Activated T-cell treated with anti-CD3 and anti-CD28 coated beads for 24 hours (primary cell): ENCODE measurements around the gene OR2A1.
"Not testable (repeated sequence)": the region's sequence is repeated elsewhere in the genome, so short reads cannot be mapped to it uniquely, and the experiment has no call there.

ENCODE experiments used
- DNase-seq: peaks from one replicate; pipeline ENCODE4 v3.0.0-alpha.2; 2020; ENCODE audit warnings: low read depth

Gene OR2A1

GRCh38 chr7:144323359-144323758, 11.1 kb downstream of the OR2A1 start:
- not testable (repeated sequence) for DNase-seq

- DNase-seq = not testable (repeated sequence)
Observed at GRCh38 chr7:144325868-144326267, 13.6 kb downstream of the OR2A1 start.

GRCh38 chr7:144330044-144330443, 17.8 kb downstream of the OR2A1 start:
- not testable (repeated sequence) for DNase-seq

GRCh38 chr7:144331221-144331995, 19.2 kb downstream of the OR2A1 start:
- DNase-seq = not testable (repeated sequence)

- DNase-seq = not testable (repeated sequence)
Observed at GRCh38 chr7:144331996-144332288, 19.7 kb downstream of the OR2A1 start.

- not testable (repeated sequence) for DNase-seq
Observed at GRCh38 chr7:144348625-144349024, 36.4 kb downstream of the OR2A1 start.

GRCh38 chr7:144351667-144352066, 39.4 kb downstream of the OR2A1 start:
- not testable (repeated sequence) for DNase-seq

GRCh38 chr7:144355176-144355822, 43.1 kb downstream of the OR2A1 start, which contains the start of gene ARHGEF5:
Gene ARHGEF5, plus strand, starts transcription at chr7:144355402. Its CDS starts 7,268 bp downstream, at chr7:144362670.
- not testable (repeated sequence) for DNase-seq

GRCh38 chr7:144356185-144356584, 44.0 kb downstream of the OR2A1 start:
- DNase-seq = not testable (repeated sequence)

- DNase-seq = not testable (repeated sequence)
Observed at GRCh38 chr7:144356860-144357259, 44.6 kb downstream of the OR2A1 start.

- DNase-seq = not testable (repeated sequence)
Observed at GRCh38 chr7:144362061-144362460, 49.8 kb downstream of the OR2A1 start.

- DNase-seq = not testable (repeated sequence)
Observed at GRCh38 chr7:144365523-144365922, 53.3 kb downstream of the OR2A1 start.

GRCh38 chr7:144367250-144367649, 55.0 kb downstream of the OR2A1 start:
- not testable (repeated sequence) for DNase-seq

GRCh38 chr7:144369221-144369620, 57.0 kb downstream of the OR2A1 start:
- not testable (repeated sequence) for DNase-seq
